IMR-90 (cell line): ENCODE data around the gene OSBP. TPM values are rescaled to one million over a fixed set of nuclear protein-coding genes. Genes with fewer than 3 reads are reported as not detected.

Experiments
- ATAC-seq: fragments of 200-7000 bp; cut with Tn5 transposase; 2 replicates; pipeline ENCODE4 v1.9.1; 2020; ENCODE audit warnings: low read depth, mild to moderate bottlenecking, moderate library complexity
- BruUV-seq: library from RNA; stranded (reverse); fragments of 400-500 nt; replicated peaks from 2 replicates; lab custom pipeline; 2021; lab: Mats Ljungman, UMichigan
- CTCF ChIA-PET: fragments of 300-600 bp; formaldehyde crosslinking; extraction: SDS; loops from one replicate; lab custom pipeline; 2021; ENCODE audit warnings: antibody characterized with exemption; lab: Yijun Ruan, JAX
- POLR2A ChIA-PET: fragments of 300-600 bp; sonication (Branson Sonifier 250); formaldehyde crosslinking; loops from one replicate; lab custom pipeline; 2022; ENCODE audit warnings: antibody characterized with exemption; ENCODE audit not compliant: unreplicated experiment; lab: Charles Lee
- DNase-seq: peaks from one replicate; pipeline ENCODE4 v3.0.0; 2013
- H2AFZ ChIP-seq: replicated peaks from 2 replicates; pipeline ENCODE3; 2013; ENCODE audit warnings: low read length, mild to moderate bottlenecking; ENCODE audit not compliant: poor library complexity
- H2AK5ac ChIP-seq: 2 replicates; pipeline ENCODE4 v1.6.1; 2013; ENCODE audit warnings: low read depth, low read length, inconsistent platforms
- H2AK9ac ChIP-seq: replicated peaks from 2 replicates; pipeline ENCODE3; 2013; ENCODE audit warnings: mild to moderate bottlenecking, low read depth, low read length, moderate library complexity; ENCODE audit not compliant: poor library complexity
- H2BK120ac ChIP-seq: 2 replicates; pipeline ENCODE4 v1.6.1; 2013; ENCODE audit warnings: low read depth, low read length, inconsistent platforms
- H2BK15ac ChIP-seq: 3 replicates; pipeline ENCODE4 v1.6.1; 2013; ENCODE audit warnings: low read depth, low read length, inconsistent platforms
- H2BK20ac ChIP-seq: 2 replicates; pipeline ENCODE4 v1.6.1; 2013; ENCODE audit warnings: low read depth, mild to moderate bottlenecking, inconsistent platforms, low read length, moderate library complexity
- H2BK5ac ChIP-seq: 2 replicates; pipeline ENCODE4 v1.6.1; 2013; ENCODE audit warnings: mild to moderate bottlenecking, low read depth, low read length, inconsistent platforms; ENCODE audit not compliant: poor library complexity, severe bottlenecking
- H3K14ac ChIP-seq: replicated peaks from 2 replicates; pipeline ENCODE4 v1.6.1; 2013; ENCODE audit warnings: low read depth, low read length, inconsistent platforms
- H3K18ac ChIP-seq: 2 replicates; pipeline ENCODE4 v1.6.1; 2013; ENCODE audit warnings: low read depth, low read length, control low read depth
- H3K23ac ChIP-seq: 2 replicates; pipeline ENCODE4 v1.6.1; 2013; ENCODE audit warnings: low read depth, low read length, inconsistent platforms
- H3K27ac ChIP-seq: 2 replicates; pipeline ENCODE4 v1.5.1; 2013; ENCODE audit warnings: mild to moderate bottlenecking, control low read depth, low read length; ENCODE audit not compliant: insufficient read depth
- H3K27me3 ChIP-seq: 2 replicates; pipeline ENCODE4 v1.6.1; 2013; ENCODE audit warnings: low read length; ENCODE audit not compliant: control insufficient read depth, insufficient read depth
- H3K36me3 ChIP-seq: 2 replicates; pipeline ENCODE4 v1.6.1; 2013; ENCODE audit warnings: low read length, mixed read lengths; ENCODE audit not compliant: control insufficient read depth, insufficient read depth
- H3K4ac ChIP-seq: 2 replicates; pipeline ENCODE4 v1.6.1; 2013; ENCODE audit warnings: low read depth, low read length, inconsistent platforms
- H3K4me1 ChIP-seq: 2 replicates; pipeline ENCODE4 v1.6.1; 2013; ENCODE audit warnings: low read length, mixed read lengths; ENCODE audit not compliant: control insufficient read depth, insufficient read depth
- H3K4me2 ChIP-seq: 2 replicates; pipeline ENCODE4 v1.6.1; 2013; ENCODE audit warnings: low read depth, mild to moderate bottlenecking, control low read depth, low read length, moderate library complexity
- H3K4me3 ChIP-seq: 2 replicates; pipeline ENCODE4 v1.5.1; 2013; ENCODE audit warnings: low read depth, mild to moderate bottlenecking, control low read depth, low read length, moderate library complexity; ENCODE audit not compliant: insufficient read depth
- H3K56ac ChIP-seq: 2 replicates; pipeline ENCODE4 v1.6.1; 2013; ENCODE audit warnings: low read length, inconsistent platforms; ENCODE audit not compliant: insufficient read depth; ENCODE audit errors: extremely low read depth
- H3K79me1 ChIP-seq, 2 experiments: 2 replicates each; pipeline ENCODE4 v1.6.1; 2013; ENCODE audit warnings: low read length in 2 of 2, inconsistent platforms in 1 of 2, low read depth in 1 of 2
- H3K9ac ChIP-seq: 2 replicates; pipeline ENCODE4 v1.6.1; 2013; ENCODE audit warnings: low read depth, low read length, control low read depth
- H3K9me1 ChIP-seq: 2 replicates; pipeline ENCODE4 v1.6.1; 2013; ENCODE audit warnings: low read length, inconsistent platforms; ENCODE audit not compliant: insufficient read depth
- H3K9me3 ChIP-seq: 2 replicates; pipeline ENCODE4 v1.6.1; 2013; ENCODE audit warnings: low read length; ENCODE audit not compliant: control insufficient read depth, insufficient read depth
- H4K20me1 ChIP-seq: 2 replicates; pipeline ENCODE4 v1.6.1; 2013; ENCODE audit warnings: low read length, inconsistent platforms; ENCODE audit not compliant: insufficient read depth
- H4K5ac ChIP-seq: 2 replicates; pipeline ENCODE4 v1.6.1; 2013; ENCODE audit warnings: mild to moderate bottlenecking, low read depth, low read length, control low read depth
- H4K8ac ChIP-seq, 2 experiments: 2 replicates each; pipeline ENCODE4 v1.6.1; 2013; ENCODE audit warnings: low read depth in 2 of 2, low read length in 2 of 2, control low read depth in 1 of 2, inconsistent platforms in 1 of 2
- H4K91ac ChIP-seq: 2 replicates; pipeline ENCODE4 v1.6.1; 2013; ENCODE audit warnings: low read depth, low read length, inconsistent platforms; ENCODE audit not compliant: insufficient read depth
- BHLHE40 ChIP-seq: fragments of 150-350 bp; IDR thresholded peaks from 2 replicates; pipeline ENCODE4 v1.6.1; 2016; ENCODE audit warnings: mild to moderate bottlenecking, low read depth, low read length
- NFE2L2 ChIP-seq: fragments of 150-350 bp; IDR thresholded peaks from 2 replicates; pipeline ENCODE4 v1.6.1; 2016; ENCODE audit warnings: low read depth, mild to moderate bottlenecking, low read length
- RAD21 ChIP-seq: IDR thresholded peaks from 2 replicates; pipeline ENCODE4 v1.6.1; 2012; ENCODE audit warnings: low read length, improper control_type of control experiment
- RFX5 ChIP-seq: IDR thresholded peaks from 2 replicates; pipeline ENCODE4 v1.8.0; 2012; ENCODE audit warnings: low read depth, mild to moderate bottlenecking, low read length, moderate library complexity
- USF2 ChIP-seq: fragments of 150-350 bp; IDR thresholded peaks from 2 replicates; pipeline ENCODE4 v1.6.1; 2017; ENCODE audit warnings: mild to moderate bottlenecking, antibody characterized with exemption, low read length, low read depth
- WGBS, 2 experiments: methylation state at CpG; one replicate each; pipeline versions ENCODE4 v1.1.5 to v1.1.7; 2013; ENCODE audit warnings: missing lambda C conversion rate in 2 of 2; ENCODE audit not compliant: insufficient read length in 1 of 2; ENCODE audit errors: extremely low coverage in 2 of 2; 5-methylcytosine and 5-hydroxymethylcytosine counted together
- dilution Hi-C: fragments of 300-500 bp; cut with HindIII; formaldehyde crosslinking; loops from one replicate; pipeline ENCODE4 v1.14.3; 2018; ENCODE audit warnings: low sequenced_read_pairs; ENCODE audit not compliant: unreplicated experiment
- in situ Hi-C: fragments of 300-500 bp; cut with MboI; formaldehyde crosslinking; loops from 3 replicates; pipeline ENCODE4 v1.14.3; 2019; ENCODE audit warnings: low sequenced_read_pairs, inconsistent platforms, mixed read lengths
- intact Hi-C: fragments of 100-400 bp; cut with micrococcal nuclease; formaldehyde crosslinking; loops from 2 replicates; pipeline ENCODE4 v1.10.0; 2022
- microRNA-seq, 2 experiments: library from miRNA; stranded (forward) in 1 of 2; unstranded in 1 of 2; fragments of 10-50 nt in 1 of 2; fragments of <30 nt in 1 of 2; gene quantifications in 1 of 2; microRNA quantifications in 1 of 2; one replicate each; pipeline versions ENCODE3 to v1.1.0; 2013 to 2020; ENCODE audit not compliant: insufficient read depth in 1 of 2, insufficient read length in 1 of 2, unreplicated experiment in 1 of 2
- polyA plus RNA-seq, 3 experiments: library from polyadenylated mRNA; depleted of rRNA; stranded (reverse); fragments of >200 nt; gene quantifications; 2 replicates each; pipeline ENCODE4 v1.2.3, GENCODE V29; 2012; ENCODE audit warnings: low replicate concordance in 1 of 3
- small RNA-seq, 5 experiments: library from RNA; depleted of rRNA; stranded (forward); fragments of <200 nt; gene quantifications; one replicate each; pipeline ENCODE3, GENCODE V24; 2012
- total RNA-seq: library from RNA; depleted of rRNA; stranded (reverse); fragments of >200 nt; gene quantifications from 2 replicates; pipeline ENCODE4 v1.2.3, GENCODE V29; 2012; rRNA removed
- TF ChIP-seq, protein P1 (sequence below): fragments of 150-350 bp; IDR thresholded peaks from 2 replicates; pipeline ENCODE4 v1.6.1; 2016; ENCODE audit warnings: low read depth, mild to moderate bottlenecking, low read length, moderate library complexity, borderline replicate concordance

Gene OSBP
- total and polyA plus RNA-seq, 2 of the 4 experiments (the other 2 are of a cell fraction), result 22.1 to 27.4 TPM

- H3K9ac ChIP-seq, result no peak overlapping the region
- no peak overlapping the region for H3K56ac ChIP-seq
- H3K18ac ChIP-seq, result no peak overlapping the region
- no CpG with 5 or more reads among the region's 7 CpGs for WGBS, 2 experiments
- H2AFZ ChIP-seq, result no peak overlapping the region
- no peaks in the 10 kb centered on the region for H3K36me3 ChIP-seq
- ChIA-PET POLR2A (no interaction called here), CTCF (interaction anchor here (1.1 kb wide), 1 partner anchor 11 kb away, joined by 3 read pairs; no protein-coding TSS in a partner anchor)
- H4K5ac ChIP-seq, result no peak overlapping the region
- H2BK20ac ChIP-seq, result no peak overlapping the region
- no peaks in the 10 kb centered on the region for H3K4me1 ChIP-seq
- in situ Hi-C loops, result no loop called here
- H3K4me3 ChIP-seq, result no peak overlapping the region
- H2AK5ac ChIP-seq, result no peak overlapping the region
- H2BK120ac ChIP-seq, result no peak overlapping the region
- BruUV-seq, result no TSS peak
- no peak for ATAC-seq
- H4K20me1 ChIP-seq, result no peaks in the 10 kb centered on the region
- H3K79me1 ChIP-seq, result no peaks in the 10 kb centered on the region
- H4K8ac ChIP-seq, result no peak overlapping the region
- dilution Hi-C loops, result no loop called here
- TF ChIP-seq BHLHE40, result no peak
- TF ChIP-seq, protein P1, sequence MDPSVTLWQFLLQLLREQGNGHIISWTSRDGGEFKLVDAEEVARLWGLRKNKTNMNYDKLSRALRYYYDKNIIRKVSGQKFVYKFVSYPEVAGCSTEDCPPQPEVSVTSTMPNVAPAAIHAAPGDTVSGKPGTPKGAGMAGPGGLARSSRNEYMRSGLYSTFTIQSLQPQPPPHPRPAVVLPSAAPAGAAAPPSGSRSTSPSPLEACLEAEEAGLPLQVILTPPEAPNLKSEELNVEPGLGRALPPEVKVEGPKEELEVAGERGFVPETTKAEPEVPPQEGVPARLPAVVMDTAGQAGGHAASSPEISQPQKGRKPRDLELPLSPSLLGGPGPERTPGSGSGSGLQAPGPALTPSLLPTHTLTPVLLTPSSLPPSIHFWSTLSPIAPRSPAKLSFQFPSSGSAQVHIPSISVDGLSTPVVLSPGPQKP, result no peak
- TF ChIP-seq NFE2L2, result no peak
- no peak for TF ChIP-seq RAD21
- TF ChIP-seq USF2, result no peak
- TF ChIP-seq RFX5, result no peak
- H4K91ac ChIP-seq, result no peak overlapping the region
- no peak overlapping the region for H2AK9ac ChIP-seq
- intact Hi-C loops, result no loop called here
- peaks cover 10% of the 10 kb centered on the region for H3K27me3 ChIP-seq
- H3K23ac ChIP-seq, result no peak overlapping the region
- DNase-seq, result no peak
- H3K9me1 ChIP-seq, result no peaks in the 10 kb centered on the region; the same call in 1 of the 2 replicates
- H3K9me3 ChIP-seq, result no peaks in the 10 kb centered on the region
- H3K4me2 ChIP-seq, result no peak overlapping the region
- H2BK15ac ChIP-seq, result no peak overlapping the region
- no peak overlapping the region for H3K4ac ChIP-seq
- no peak overlapping the region for H2BK5ac ChIP-seq
- no peak overlapping the region for H3K27ac ChIP-seq
- no peak overlapping the region for H3K14ac ChIP-seq
These were observed 86.9 kb downstream of the OSBP start for GRCh38 chr11:59528711-59529110.

Small RNA genes within 50 kb of the gene (microRNA-seq; reads per million reads assigned to microRNA genes)
- 0 to 1.0 reads per million in 2 experiments for gene MIR3162

Small RNA genes within 50 kb of the gene (small RNA-seq; reads per million reads assigned to genes)
- 0 reads per million in 5 experiments for gene MIR3162

Other genes starting within 250 kb of the OSBP start
- not detected in 2 replicates for gene OR5A2, start 189.4 kb downstream of the OSBP start, total RNA-seq
- gene OR5A2, start 189.4 kb downstream of the OSBP start, polyA plus RNA-seq (2012; rRNA removed), result not detected in 2 replicates
- not detected in 2 replicates for gene OR5A1, start 179.3 kb downstream of the OSBP start, total RNA-seq
- not detected in 2 replicates for gene OR5A1, start 179.3 kb downstream of the OSBP start, polyA plus RNA-seq (2012; rRNA removed)
- not detected in 2 replicates for gene OR4D6, start 158.8 kb downstream of the OSBP start, total RNA-seq
- gene OR4D6, start 158.8 kb downstream of the OSBP start, polyA plus RNA-seq (2012; rRNA removed), result not detected in 2 replicates
- not detected in 2 replicates for gene OR4D10, start 142.5 kb downstream of the OSBP start, total RNA-seq
- not detected in 2 replicates for gene OR4D10, start 142.5 kb downstream of the OSBP start, polyA plus RNA-seq (2012; rRNA removed)
- not detected in 2 replicates for gene OR4D11, start 112.2 kb downstream of the OSBP start, total RNA-seq
- not detected in 2 replicates for gene OR4D11, start 112.2 kb downstream of the OSBP start, polyA plus RNA-seq (2012; rRNA removed)
- gene OR4D9, start 104.2 kb downstream of the OSBP start, total RNA-seq, result not detected in 2 replicates
- not detected in 2 replicates for gene OR4D9, start 104.2 kb downstream of the OSBP start, polyA plus RNA-seq (2012; rRNA removed)
- 3.9 and 4.4 TPM in 2 replicates for gene PATL1, start 53.3 kb upstream of the OSBP start, total RNA-seq
- 29.7 and 30.9 TPM in 2 replicates for gene PATL1, start 53.3 kb upstream of the OSBP start, polyA plus RNA-seq (2012; rRNA removed)
- gene OR10V1, start 98.1 kb upstream of the OSBP start, total RNA-seq, result not detected in 2 replicates
- not detected in 2 replicates for gene OR10V1, start 98.1 kb upstream of the OSBP start, polyA plus RNA-seq (2012; rRNA removed)
- gene STX3, start 139.6 kb upstream of the OSBP start, total RNA-seq, result 5.4 and 7.5 TPM in 2 replicates
- gene STX3, start 139.6 kb upstream of the OSBP start, polyA plus RNA-seq (2012; rRNA removed), result 5.0 and 5.7 TPM in 2 replicates
- gene MRPL16, start 195.0 kb upstream of the OSBP start, total RNA-seq, result 43.9 and 56.9 TPM in 2 replicates
- gene MRPL16, start 195.0 kb upstream of the OSBP start, polyA plus RNA-seq (2012; rRNA removed), result 64.5 and 71.3 TPM in 2 replicates
- gene CBLIF, start 229.7 kb upstream of the OSBP start, total RNA-seq, result not detected in 2 replicates
- not detected in 2 replicates for gene CBLIF, start 229.7 kb upstream of the OSBP start, polyA plus RNA-seq (2012; rRNA removed)